ENCODE data around the gene AIF1L.
"Not testable (repeated sequence)": the region's sequence is repeated elsewhere in the genome, so short reads cannot be mapped to it uniquely, and the experiment has no call there.

The AIF1L gene

GRCh38 chr9:131099845-131100244 is 3.5 kb downstream of the AIF1L start:
- DNase-seq: not testable (repeated sequence)

DNA sequence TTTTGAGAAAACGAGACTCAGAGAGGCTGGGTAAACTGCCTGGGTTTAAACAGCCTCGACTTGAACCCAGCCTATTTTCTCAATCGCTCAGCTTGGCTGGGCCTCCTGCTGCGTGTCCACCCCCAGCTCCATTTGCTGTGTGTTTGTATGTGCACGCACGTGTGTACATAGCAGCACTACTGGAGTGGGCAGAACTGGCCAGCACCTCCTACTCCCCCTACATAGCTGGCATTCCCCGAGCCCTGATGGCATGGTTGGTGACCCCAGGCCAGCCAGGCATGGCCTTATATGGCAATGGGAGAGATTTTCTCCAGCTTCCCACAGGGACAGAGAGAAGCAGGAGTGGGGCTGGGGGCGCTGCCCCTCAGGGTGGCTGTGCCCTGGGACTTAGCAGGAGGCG is 4.1 kb downstream of the AIF1L start:
- DNase-seq: no peak

DNA sequence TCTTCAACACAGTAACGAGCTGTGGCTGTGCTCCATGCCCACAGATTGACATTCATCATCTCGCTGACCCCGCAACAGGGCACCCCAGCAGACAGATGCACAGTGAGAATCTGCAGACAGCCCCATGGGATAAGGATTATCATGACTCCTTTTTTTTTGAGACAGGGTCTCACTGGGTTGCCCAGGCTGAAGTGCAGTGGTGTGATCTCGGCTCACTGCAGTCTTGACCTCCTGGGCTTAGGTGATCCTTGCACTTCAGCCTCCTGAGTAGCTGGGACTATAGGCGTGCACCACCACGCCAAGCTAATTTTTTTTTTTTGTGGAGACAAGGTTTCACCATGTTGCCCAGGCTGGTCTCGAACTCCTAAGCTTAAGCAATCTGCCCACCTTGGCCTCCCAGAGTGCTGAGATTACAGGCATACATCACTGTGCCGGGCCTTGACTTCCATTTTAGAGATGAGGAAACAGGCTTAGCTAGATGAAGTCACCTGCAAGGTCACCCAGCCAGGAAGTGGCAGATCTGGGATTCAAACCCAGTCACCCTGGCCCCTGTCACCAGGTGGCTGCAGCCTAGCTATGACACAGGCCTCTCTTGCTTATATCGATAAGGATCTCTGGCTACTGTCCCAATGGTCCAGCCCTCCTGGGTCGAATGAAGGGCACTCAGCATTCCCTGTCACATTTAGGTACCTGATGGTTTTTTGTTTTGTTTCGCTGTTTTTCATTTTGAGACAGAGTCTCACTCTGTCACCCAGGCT is 5.1 kb downstream of the AIF1L start:
- no peak for DNase-seq

GRCh38 chr9:131103024-131103423 is 6.7 kb downstream of the AIF1L start:
- no peak for DNase-seq

- DNase-seq: no peak
Measured at GRCh38 chr9:131103535-131103934, 7.2 kb downstream of the AIF1L start.

DNA sequence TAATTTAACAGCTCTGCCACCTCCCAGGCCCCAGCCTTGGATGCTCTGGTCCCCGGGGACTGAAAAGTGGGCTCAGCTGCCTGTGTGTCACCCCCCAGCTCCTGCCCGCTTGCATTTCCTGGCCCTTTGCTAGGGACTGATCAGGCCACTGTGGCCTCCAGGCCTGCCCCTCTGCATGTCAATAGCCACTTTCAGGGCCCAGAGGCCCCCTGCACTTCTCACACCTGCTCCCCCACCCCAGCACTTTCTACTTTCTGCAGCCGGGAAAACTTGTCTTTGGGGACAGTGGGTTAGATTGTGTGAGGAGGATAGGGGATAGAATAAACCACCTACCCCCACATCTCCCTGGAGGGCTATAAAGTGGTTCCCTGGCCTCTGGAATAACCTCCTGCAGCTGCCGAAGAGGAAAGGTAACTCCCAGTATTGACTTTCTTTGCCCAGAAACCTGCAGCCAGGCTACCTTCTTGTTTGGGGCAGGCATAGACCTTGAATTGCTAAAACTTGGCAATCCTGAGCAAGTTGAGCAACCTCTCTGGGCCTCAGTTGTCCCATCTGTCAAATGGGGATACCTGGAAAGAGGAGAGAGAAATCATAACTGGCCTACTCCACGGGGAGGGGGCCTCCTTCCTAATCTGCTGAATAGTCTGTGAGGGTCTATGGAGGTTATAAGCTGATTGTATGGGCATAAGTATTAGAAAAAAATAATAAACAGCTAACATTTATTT is 7.8 kb downstream of the AIF1L start:
- DNase-seq: no peak

GRCh38 chr9:131105952-131106351 is 9.6 kb downstream of the AIF1L start:
- DNase-seq: no peak

- no peak for DNase-seq
Measured at GRCh38 chr9:131107760-131108159, 11.4 kb downstream of the AIF1L start.

DNA sequence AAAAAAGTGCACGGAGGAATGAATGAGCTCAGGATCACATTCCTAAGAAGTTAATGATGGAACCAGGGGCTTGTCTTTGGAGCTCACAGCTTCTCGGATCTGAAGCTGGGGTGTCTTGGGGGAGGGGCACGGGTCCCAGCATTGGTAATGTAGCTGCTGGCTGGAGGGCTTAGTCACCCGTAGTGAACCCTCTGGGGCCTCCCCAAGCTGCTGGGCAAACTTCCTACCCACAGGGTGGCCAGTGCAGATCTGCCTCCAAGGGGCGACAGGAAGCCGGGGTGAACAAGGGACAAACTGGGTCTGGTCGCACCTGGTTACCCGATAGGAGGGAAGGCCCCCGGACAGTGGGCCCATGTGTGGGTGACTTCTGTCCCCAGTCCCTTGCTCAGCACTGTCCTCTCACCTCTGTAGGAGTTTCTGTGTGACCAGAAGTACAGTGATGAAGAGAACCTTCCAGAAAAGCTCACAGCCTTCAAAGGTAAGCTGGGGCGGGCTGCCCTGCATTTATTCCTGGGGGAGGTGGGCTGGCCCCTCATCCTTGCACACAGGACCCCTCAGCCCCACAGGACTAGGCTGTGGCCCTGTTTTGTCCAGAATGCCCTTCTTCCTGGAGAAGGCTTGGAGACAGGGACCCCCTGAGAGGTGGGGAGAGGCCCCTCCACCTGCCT is 15.0 kb downstream of the AIF1L start:
- no peak for DNase-seq

DNA sequence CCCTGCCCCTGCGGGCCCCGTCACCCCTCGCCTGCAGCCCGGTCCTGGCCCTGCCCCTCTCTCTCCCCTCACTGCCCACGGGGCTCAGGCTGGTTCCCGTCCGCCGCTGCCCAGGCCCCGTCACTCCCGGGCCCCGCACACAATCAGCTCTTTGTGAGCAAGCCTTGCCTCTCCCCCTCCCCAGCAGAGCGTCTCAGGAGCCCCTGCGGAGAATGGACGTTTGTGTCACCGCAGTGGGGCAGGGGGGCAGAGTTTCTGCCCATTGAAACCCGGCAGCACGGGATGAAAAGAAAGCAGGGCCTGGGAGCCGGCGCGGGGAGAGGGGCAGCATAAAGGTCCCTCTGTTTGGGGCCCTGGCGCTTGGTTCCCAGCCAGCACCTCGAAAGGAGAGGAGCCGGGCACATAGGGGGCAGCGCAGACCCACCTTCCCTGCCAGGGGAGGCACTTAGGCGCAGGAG is 15.6 kb downstream of the AIF1L start:
- no peak for DNase-seq

GRCh38 chr9:131112374-131113154 is 16.2 kb downstream of the AIF1L start:
- DNase-seq: no peak

DNA sequence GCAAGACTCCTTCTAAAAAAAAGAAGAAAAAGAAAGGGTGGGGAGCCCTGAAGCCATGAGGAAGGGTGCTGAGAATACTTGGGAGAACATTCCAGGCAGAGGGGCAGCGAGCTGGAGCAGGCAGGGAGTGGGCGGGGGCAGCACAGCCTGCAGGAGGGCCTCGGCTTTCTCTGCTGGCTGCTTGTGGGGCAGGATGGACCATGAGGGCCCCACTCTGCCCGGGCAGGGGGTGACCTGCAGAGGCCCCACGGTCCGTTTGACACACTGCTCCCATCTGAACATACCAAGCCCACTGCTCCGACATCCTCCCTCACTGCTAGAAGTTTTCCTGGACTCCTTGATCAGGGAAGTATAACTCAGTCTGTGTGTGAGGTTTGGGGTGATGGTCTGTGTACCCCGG is 17.3 kb downstream of the AIF1L start:
- no peak for DNase-seq

- no peak for DNase-seq
Measured at GRCh38 chr9:131114084-131114535, 17.8 kb downstream of the AIF1L start.

DNA sequence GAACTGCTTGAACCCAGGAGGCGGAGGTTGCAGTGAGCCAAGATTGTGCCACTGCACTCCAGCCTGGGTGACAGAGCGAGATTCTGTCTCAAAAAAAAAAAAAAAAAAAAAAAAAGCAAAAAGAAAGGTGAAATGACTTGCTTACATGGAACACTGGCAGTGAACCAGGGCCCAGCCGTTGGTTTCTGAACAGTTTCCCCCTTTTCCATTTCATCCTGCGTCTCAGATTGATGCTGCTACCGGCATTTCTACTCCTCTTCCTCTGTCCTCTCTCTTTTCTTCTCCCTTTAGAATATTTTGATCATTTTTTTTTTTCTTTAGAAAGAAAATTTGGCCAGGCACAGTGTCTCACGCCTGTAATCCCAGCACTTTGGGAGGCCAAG is 19.0 kb downstream of the AIF1L start:
- not testable (repeated sequence) for DNase-seq

GRCh38 chr9:131116281-131117120 is 20.2 kb downstream of the AIF1L start:
- no peak for DNase-seq

DNA sequence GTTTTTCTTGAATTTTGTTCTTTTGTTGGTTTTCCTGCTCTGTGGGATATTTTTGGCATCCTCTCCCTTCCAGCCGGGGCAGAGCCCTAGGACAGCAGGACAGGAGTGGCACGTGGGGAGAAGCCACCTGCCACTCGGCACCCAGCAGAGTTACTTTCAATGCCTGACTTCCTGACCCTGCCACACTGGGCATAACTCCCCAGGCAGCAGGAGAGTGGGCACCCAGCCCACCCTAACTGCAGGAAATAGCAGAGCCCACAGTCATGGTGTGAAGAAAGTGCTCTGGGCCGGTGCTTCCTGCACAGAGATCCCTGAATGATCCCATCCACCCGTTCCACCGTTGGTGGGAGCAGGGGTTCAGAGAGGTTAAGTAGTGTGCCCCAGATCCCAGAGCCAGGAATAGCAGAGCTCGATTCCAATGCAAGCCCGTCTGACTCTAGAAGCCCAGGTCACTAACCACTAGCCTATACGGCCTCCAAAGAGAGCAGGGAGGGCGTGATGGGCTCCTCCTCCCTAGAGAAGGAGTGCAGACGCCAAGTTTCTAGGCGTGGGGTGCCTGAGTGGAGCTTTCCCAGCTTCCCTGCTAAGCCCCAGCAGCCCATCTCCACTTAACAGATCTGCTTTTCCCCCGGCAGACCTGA is 20.9 kb downstream of the AIF1L start:
- no peak for DNase-seq

DNA sequence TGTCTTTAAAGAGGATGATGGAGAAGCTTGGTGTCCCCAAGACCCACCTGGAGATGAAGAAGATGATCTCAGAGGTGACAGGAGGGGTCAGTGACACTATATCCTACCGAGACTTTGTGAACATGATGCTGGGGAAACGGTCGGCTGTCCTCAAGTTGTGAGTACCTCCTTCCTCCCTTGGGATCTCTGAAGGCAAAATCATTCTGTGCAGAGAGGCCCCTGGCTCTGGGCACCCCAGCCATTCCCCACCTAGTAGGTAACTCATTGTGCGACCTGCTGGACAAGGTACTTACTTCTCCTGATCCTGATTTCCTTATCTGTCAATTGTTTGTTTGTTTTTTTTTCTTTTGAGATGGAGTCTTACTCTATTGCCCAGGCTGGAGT is 21.4 kb downstream of the AIF1L start:
- no peak for DNase-seq

GRCh38 chr9:131119600-131119999 is 23.3 kb downstream of the AIF1L start:
- no peak for DNase-seq

DNA sequence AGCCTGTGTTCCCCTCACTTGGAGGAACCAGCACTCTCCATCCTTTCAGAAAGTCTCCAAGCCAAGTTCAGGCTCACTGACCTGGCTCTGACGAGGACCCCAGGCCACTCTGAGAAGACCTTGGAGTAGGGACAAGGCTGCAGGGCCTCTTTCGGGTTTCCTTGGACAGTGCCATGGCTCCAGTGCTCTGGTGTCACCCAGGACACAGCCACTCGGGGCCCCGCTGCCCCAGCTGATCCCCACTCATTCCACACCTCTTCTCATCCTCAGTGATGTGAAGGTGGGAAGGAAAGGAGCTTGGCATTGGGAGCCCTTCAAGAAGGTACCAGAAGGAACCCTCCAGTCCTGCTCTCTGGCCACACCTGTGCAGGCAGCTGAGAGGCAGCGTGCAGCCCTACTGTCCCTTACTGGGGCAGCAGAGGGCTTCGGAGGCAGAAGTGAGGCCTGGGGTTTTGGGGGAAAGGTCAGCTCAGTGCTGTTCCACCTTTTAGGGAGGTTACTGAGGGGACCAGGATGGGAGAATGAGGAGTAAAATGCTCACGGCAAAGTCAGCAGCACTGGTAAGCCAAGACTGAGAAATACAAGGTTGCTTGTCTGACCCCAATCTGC is 24.4 kb downstream of the AIF1L start:
- no peak for DNase-seq

DNA sequence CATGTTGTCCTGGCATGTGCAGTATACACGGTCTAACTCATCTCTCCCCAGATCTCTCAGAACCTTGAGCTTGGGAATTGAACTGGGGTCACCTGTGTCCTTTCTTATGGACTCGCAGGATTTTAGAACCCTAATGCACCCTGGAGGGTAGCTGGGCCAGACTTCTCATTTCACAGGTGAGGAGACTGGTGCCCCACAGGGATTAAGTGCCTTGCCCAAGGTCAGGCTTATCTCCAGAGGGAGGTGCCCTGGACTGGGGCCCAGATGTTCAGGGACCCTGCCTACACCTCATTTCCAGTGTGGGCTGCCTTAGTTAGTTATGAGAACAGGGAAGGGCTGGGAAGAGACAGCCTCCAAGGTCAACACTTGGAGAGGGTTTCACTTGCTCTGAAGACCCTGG is 25.0 kb downstream of the AIF1L start:
- no peak for DNase-seq

DNA sequence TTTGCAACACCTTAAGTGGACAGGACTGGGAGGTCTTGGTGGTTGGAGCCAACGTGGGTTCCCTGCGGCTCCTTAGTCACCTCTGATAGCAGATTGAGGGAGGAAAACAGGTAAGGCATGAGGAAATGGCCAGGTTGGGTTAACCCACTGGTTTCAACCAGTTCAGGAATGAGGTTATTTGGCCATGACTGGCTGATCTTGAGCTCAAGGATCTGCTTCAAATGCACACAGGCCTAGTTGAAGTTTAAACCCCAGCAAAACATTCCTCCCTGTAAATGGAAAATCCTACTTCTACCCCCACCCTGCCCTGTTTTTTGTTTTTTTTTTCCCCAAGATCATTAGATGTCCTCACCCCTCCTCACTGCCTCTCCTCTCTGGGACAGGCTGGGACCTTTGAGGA is 25.8 kb downstream of the AIF1L start:
- DNase-seq: no peak

- DNase-seq: no peak
Measured at GRCh38 chr9:131125038-131125287, 28.6 kb downstream of the AIF1L start.

All from activated CD4-positive, alpha-beta T cell treated with anti-CD3 and anti-CD28 coated beads, Interleukin-2, amount 50 U/mL, for 48 hours (primary cell).